GM12878 (cell line): ENCODE results near the gene TNFAIP8L2. TPM values are rescaled to one million over a fixed set of nuclear protein-coding genes. Genes with fewer than 3 reads are reported as not detected.
"Not testable (repeated sequence)": the region's sequence is repeated elsewhere in the genome, so short reads cannot be mapped to it uniquely, and the experiment has no call there.

Experiments used
- ATAC-seq: fragments of 200-7000 bp; cut with Tn5 transposase; 3 replicates; pipeline ENCODE4 v1.9.1; 2020; ENCODE audit warnings: mild to moderate bottlenecking, moderate library complexity
- BruUV-seq: library from RNA; stranded (reverse); fragments of 400-500 nt; replicated peaks from 2 replicates; lab custom pipeline; 2021; lab: Mats Ljungman, UMichigan
- CTCF ChIA-PET: fragments of 300-600 bp; sonication (Branson Sonifier 250); formaldehyde crosslinking; extraction: SDS; loops from one replicate; lab custom pipeline; 2021; ENCODE audit warnings: inconsistent platforms; lab: Yijun Ruan, JAX
- POLR2A ChIA-PET: fragments of 350-600 bp; formaldehyde crosslinking; extraction: SDS; loops from one replicate; lab custom pipeline; 2021; ENCODE audit warnings: inconsistent platforms; lab: Charles Lee
- RAD21 ChIA-PET: fragments of 300-600 bp; sonication (Branson Sonifier 250); formaldehyde crosslinking; loops from one replicate; lab custom pipeline; 2023; ENCODE audit warnings: antibody characterized with exemption; ENCODE audit not compliant: unreplicated experiment; lab: Charles Lee
- SMC1A ChIA-PET: fragments of 300-600 bp; sonication (Branson Sonifier 250); formaldehyde crosslinking; loops from one replicate; lab custom pipeline; 2023; ENCODE audit not compliant: unreplicated experiment, uncharacterized antibody; lab: Charles Lee
- DNase-seq: peaks from one replicate; pipeline ENCODE4 v3.0.0-alpha.2; 2011; ENCODE audit warnings: low read depth, low spot score
- FAIRE-seq: peaks from 3 replicates; lab custom pipeline; 2011; peaks lifted over from hg19 to GRCh38; lab: Jason Lieb, UNC
- H2AFZ ChIP-seq: 2 replicates; pipeline ENCODE4 v1.6.0; 2011; ENCODE audit warnings: low read depth, low read length, control low read depth; ENCODE audit not compliant: control insufficient read depth
- H3K27ac ChIP-seq: 2 replicates; pipeline ENCODE4 v1.5.1; 2011; ENCODE audit warnings: control low read depth; ENCODE audit not compliant: control insufficient read depth, insufficient read depth
- H3K27me3 ChIP-seq, 2 experiments: replicated peaks in 1 of 2; 2 replicates each; pipeline versions ENCODE4 v1.6.0 to v1.6.1; 2011; ENCODE audit warnings: low read length in 1 of 2; ENCODE audit not compliant: control insufficient read depth in 2 of 2, insufficient read depth in 2 of 2
- H3K36me3 ChIP-seq, 2 experiments: 2 replicates each; pipeline ENCODE4 v1.5.1; 2011; ENCODE audit warnings: low read length in 1 of 2; ENCODE audit not compliant: control insufficient read depth in 2 of 2, insufficient read depth in 2 of 2
- H3K4me1 ChIP-seq: 2 replicates; pipeline ENCODE4 v1.6.1; 2011; ENCODE audit warnings: mild to moderate bottlenecking, low read length, moderate library complexity, mixed read lengths; ENCODE audit not compliant: control insufficient read depth, insufficient read depth
- H3K4me2 ChIP-seq: 2 replicates; pipeline ENCODE4 v1.6.0; 2011; ENCODE audit warnings: control low read depth; ENCODE audit not compliant: control insufficient read depth, insufficient read depth
- H3K4me3 ChIP-seq: fragments of 200-600 bp; sonication (generic); 2 replicates; pipeline ENCODE4 v1.5.1; 2016
- H3K79me2 ChIP-seq: 2 replicates; pipeline ENCODE4 v1.6.0; 2011; ENCODE audit warnings: low read length; ENCODE audit not compliant: control insufficient read depth, insufficient read depth
- H3K9ac ChIP-seq: 2 replicates; pipeline ENCODE4 v1.8.0; 2011; ENCODE audit warnings: low read length, control low read depth, mixed read lengths; ENCODE audit not compliant: control insufficient read depth, insufficient read depth
- H3K9me3 ChIP-seq: replicated peaks from 3 replicates; pipeline ENCODE4 v1.5.1; 2011; ENCODE audit warnings: mild to moderate bottlenecking, low read length; ENCODE audit not compliant: control insufficient read depth, insufficient read depth
- H4K20me1 ChIP-seq: 2 replicates; pipeline ENCODE4 v1.6.0; 2011; ENCODE audit not compliant: control insufficient read depth, insufficient read depth
- HDGF ChIP-seq: fragments of 450-650 bp; IDR thresholded peaks from 2 replicates; pipeline ENCODE4 v1.6.1; 2016; ENCODE audit warnings: antibody characterized with exemption
- MXI1 ChIP-seq: fragments of 150-350 bp; IDR thresholded peaks from 2 replicates; pipeline ENCODE4 v1.6.1; 2011; ENCODE audit warnings: low read depth, mild to moderate bottlenecking, inconsistent platforms, low read length, improper control_type of control experiment
- PML ChIP-seq: IDR thresholded peaks from 2 replicates; pipeline ENCODE4 v1.6.1; 2012; ENCODE audit warnings: low read length, inconsistent platforms
- POLR2A ChIP-seq: IDR thresholded peaks from 2 replicates; pipeline ENCODE4 v1.6.1; 2011; ENCODE audit warnings: low read depth, mild to moderate bottlenecking, low read length
- WGBS: methylation state at CpG from one replicate; pipeline ENCODE4 v1.1.6; 2016; ENCODE audit warnings: low lambda C conversion rate; ENCODE audit not compliant: insufficient replicate concordance, insufficient coverage; ENCODE audit errors: missing lambda C conversion rate; 5-methylcytosine and 5-hydroxymethylcytosine counted together
- in situ Hi-C: fragments of 300-500 bp; cut with MboI; formaldehyde crosslinking; loops from 9 replicates; pipeline ENCODE4 v1.14.3; 2018; ENCODE audit warnings: mixed read lengths
- intact Hi-C: fragments of 100-400 bp; cut with micrococcal nuclease; formaldehyde crosslinking; loops from one replicate; pipeline ENCODE4 v1.14.2; 2022; ENCODE audit not compliant: unreplicated experiment
- polyA plus RNA-seq, 11 experiments: library from polyadenylated mRNA; depleted of rRNA in 4 of 11; unstranded in 6 of 11; stranded (reverse) in 5 of 11; fragments of >200 nt; fragmentation: Nextera tagmentation in 4 of 11; fragmentation: Illumina TruSeq in 1 of 11; extraction: Ambion mirVana in 4 of 11; extraction: Trizol in 1 of 11; gene quantifications; 1 replicate in 1 of 11; 2 replicates in 10 of 11; pipeline versions ENCODE4 v1.2.1 to v1.2.3, GENCODE V29; 2011 to 2016; ENCODE audit warnings: inconsistent platforms in 2 of 11, missing spikeins in 2 of 11, low read depth in 1 of 11
- total RNA-seq, 4 experiments: library from RNA; depleted of rRNA in 3 of 4; stranded (reverse); fragments of >200 nt in 3 of 4; fragmentation: Illumina TruSeq in 1 of 4; extraction: Trizol in 1 of 4; gene quantifications; 2 replicates each; pipeline versions ENCODE4 v1.2.1 to v1.2.3, GENCODE V29; 2013 to 2021
- TF ChIP-seq, protein P1 (sequence below): IDR thresholded peaks from 2 replicates; pipeline ENCODE4 v1.6.1; 2011; ENCODE audit warnings: low read depth, low read length, improper control_type of control experiment, borderline replicate concordance
- TF ChIP-seq, protein P2 (sequence below): IDR thresholded peaks from 2 replicates; pipeline ENCODE4 v1.6.1; 2012; ENCODE audit warnings: mild to moderate bottlenecking, low read depth, low read length

The TNFAIP8L2 gene
- total and polyA plus RNA-seq, 10 of the 15 experiments (the other 5 are each of a cell fraction or from before 2014, with no cell fraction given): 5.4 to 26.3 (median 14.2) TPM

DNA sequence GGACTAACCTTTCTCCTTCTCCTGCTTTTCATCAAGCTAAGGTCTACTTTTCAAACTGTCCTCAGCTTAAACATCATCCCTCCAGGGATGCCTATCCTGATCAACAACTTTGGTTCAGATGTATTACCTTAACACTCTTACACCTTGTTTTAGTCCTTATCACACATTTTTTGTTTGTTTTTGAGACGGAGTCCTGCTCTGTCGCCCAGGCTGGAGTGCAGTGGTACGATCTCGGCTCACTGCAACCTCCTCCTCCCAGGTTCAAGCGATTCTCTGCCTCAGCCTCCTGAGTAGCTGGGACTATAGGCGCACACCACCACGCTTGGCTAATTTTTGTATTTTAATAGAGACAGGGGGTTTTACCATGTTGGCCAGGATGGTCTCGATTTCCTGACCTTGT, 32.2 kb downstream of the TNFAIP8L2 start:
- peak overlapping the region; percentile 76 for H3K4me3 ChIP-seq
- peak overlapping the region; percentile 87 for H3K27ac ChIP-seq
- CTCF ChIA-PET: interaction anchor here (0.6 to 4.2 kb wide), 6 partner anchors 8 to 152 kb away, joined by 3 to 38 read pairs (median 4); partner anchors contain the start of genes PSMD4 and TMOD4

DNA sequence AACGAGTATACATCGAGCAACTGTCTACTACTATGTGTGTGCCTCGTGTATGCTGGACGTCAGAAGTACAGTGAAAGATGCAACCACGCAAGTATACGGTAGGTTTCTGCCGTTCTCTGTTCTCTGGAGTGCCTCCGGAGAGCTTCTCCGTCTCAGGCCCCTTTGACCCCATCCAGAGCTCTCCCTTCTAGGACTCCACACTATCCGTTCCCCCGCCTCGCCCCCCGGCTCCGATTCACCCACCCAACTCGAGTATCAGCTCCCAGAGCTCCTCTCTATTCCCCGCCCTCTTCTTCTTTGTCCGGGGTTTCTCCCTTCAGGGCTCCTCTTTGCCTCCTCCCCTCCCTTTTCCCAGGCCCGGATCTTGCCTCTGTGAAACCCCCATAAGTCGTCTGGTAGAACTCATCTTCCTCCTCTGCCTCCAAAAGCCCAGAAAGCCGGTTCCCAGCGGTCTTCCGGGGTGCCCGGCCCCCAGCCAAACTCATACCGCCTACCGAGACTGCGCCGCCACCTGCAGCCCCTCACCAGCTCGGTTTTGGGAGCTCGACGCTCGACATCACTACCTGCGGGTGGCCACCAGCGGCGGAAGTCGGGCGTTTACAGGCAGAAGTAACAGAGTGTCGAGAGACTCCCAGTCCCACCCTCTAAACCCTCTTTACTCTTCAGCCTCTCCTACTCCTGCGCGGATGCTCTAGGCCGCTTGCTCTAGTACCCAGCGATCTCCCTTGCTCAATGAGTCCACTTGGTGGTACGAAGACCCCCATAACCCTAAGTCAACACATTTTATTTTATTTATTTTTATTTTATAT, 33.4 kb downstream of the TNFAIP8L2 start, which contains the start of gene VPS72:
VPS72 (minus strand) TSS at position 561 of the 809 bp plus-strand sequence; CDS start at position 485, 76 bp downstream.
- in situ Hi-C loops: loop anchor here (5.0 kb wide), 1 partner anchor 152 kb away; no protein-coding TSS in a partner anchor
- peak within 1 kb of the TSS; percentile 86 for H3K9ac ChIP-seq
- peak within 1 kb of the TSS; percentile 91 for H3K4me2 ChIP-seq
- ChIA-PET RAD21 (interaction anchor here (0.9 to 2.7 kb wide), 12 partner anchors 11 to 209 kb away, joined by 3 to 20 read pairs (median 5); partner anchors contain the start of genes MINDY1, PI4KB, PSMB4 and PSMD4), SMC1A (interaction anchor here (0.6 to 3.2 kb wide), 8 partner anchors 24 to 92 kb away, joined by 3 to 12 read pairs (median 4); partner anchors contain the start of genes LYSMD1, SCNM1, TNFAIP8L2 and ZNF687), POLR2A (interaction anchor here (0.7 to 2.6 kb wide), 17 partner anchors 9 to 210 kb away, joined by 3 to 16 read pairs (median 3); partner anchors contain the start of genes LYSMD1, MLLT11, PI4KB and PIP5K1A), CTCF (interaction anchor here (0.6 to 4.2 kb wide), 12 partner anchors 15 to 649 kb away, joined by 3 to 38 read pairs (median 4); partner anchors contain the start of genes LYSMD1, PSMD4, SCNM1 and TNFAIP8L2)
- ATAC-seq (peak; percentile 92), FAIRE-seq (peak; percentile 38), DNase-seq (peak; percentile 72)
- H3K36me3 ChIP-seq: peaks cover 0 to 6% of the 10 kb centered on the region in 2 experiments; a peak in 2 of 4 replicates
- H3K4me1 ChIP-seq: peaks cover 4% of the 10 kb centered on the region; the same call in 1 of the 2 replicates
- intact Hi-C loops: loop anchor here (2.0 kb wide), 1 partner anchor 91 kb away; no protein-coding TSS in a partner anchor
- H3K79me2 ChIP-seq: peaks cover 24% of the 10 kb centered on the region
- under 1% methylated on average over 37 of the region's 42 CpGs for WGBS
- H3K27ac ChIP-seq: peak within 1 kb of the TSS; percentile 87
- no TSS peak for BruUV-seq
- no peaks in the 10 kb centered on the region for H3K27me3 ChIP-seq
- H3K9me3 ChIP-seq: no peaks in the 10 kb centered on the region
- no peaks in the 10 kb centered on the region for H4K20me1 ChIP-seq
- peak within 1 kb of the TSS; percentile 82 for H2AFZ ChIP-seq
- H3K4me3 ChIP-seq: peak within 1 kb of the TSS; percentile 76
- TF ChIP-seq POLR2A (peak; percentile 92), PML (peak; percentile 88), MXI1 (peak; percentile 76)
- TF ChIP-seq, protein P1, sequence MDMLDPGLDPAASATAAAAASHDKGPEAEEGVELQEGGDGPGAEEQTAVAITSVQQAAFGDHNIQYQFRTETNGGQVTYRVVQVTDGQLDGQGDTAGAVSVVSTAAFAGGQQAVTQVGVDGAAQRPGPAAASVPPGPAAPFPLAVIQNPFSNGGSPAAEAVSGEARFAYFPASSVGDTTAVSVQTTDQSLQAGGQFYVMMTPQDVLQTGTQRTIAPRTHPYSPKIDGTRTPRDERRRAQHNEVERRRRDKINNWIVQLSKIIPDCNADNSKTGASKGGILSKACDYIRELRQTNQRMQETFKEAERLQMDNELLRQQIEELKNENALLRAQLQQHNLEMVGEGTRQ: no peak
- TF ChIP-seq, protein P2, sequence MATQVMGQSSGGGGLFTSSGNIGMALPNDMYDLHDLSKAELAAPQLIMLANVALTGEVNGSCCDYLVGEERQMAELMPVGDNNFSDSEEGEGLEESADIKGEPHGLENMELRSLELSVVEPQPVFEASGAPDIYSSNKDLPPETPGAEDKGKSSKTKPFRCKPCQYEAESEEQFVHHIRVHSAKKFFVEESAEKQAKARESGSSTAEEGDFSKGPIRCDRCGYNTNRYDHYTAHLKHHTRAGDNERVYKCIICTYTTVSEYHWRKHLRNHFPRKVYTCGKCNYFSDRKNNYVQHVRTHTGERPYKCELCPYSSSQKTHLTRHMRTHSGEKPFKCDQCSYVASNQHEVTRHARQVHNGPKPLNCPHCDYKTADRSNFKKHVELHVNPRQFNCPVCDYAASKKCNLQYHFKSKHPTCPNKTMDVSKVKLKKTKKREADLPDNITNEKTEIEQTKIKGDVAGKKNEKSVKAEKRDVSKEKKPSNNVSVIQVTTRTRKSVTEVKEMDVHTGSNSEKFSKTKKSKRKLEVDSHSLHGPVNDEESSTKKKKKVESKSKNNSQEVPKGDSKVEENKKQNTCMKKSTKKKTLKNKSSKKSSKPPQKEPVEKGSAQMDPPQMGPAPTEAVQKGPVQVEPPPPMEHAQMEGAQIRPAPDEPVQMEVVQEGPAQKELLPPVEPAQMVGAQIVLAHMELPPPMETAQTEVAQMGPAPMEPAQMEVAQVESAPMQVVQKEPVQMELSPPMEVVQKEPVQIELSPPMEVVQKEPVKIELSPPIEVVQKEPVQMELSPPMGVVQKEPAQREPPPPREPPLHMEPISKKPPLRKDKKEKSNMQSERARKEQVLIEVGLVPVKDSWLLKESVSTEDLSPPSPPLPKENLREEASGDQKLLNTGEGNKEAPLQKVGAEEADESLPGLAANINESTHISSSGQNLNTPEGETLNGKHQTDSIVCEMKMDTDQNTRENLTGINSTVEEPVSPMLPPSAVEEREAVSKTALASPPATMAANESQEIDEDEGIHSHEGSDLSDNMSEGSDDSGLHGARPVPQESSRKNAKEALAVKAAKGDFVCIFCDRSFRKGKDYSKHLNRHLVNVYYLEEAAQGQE: no peak

More for the DNA sequence above, 32.2 kb downstream of the TNFAIP8L2 start:
- in situ Hi-C loops, H3K27me3 ChIP-seq, H3K36me3 ChIP-seq, DNase-seq, intact Hi-C loops, H2AFZ ChIP-seq, BruUV-seq, H3K9me3 ChIP-seq, H4K20me1 ChIP-seq, H3K4me1 ChIP-seq, FAIRE-seq: not testable (repeated sequence)
- H3K79me2 ChIP-seq: peaks cover 24% of the 10 kb centered on the region
- H3K4me2 ChIP-seq: peak overlapping the region; percentile 91
- ChIA-PET POLR2A (interaction anchor here (0.8 to 1.4 kb wide), 5 partner anchors 10 to 139 kb away, joined by 3 to 5 read pairs (median 4); partner anchors contain the start of gene PI4KB), RAD21 (interaction anchor here (2.1 to 2.7 kb wide), 2 partner anchors 31 to 138 kb away, joined by 6 to 20 read pairs; partner anchors contain the start of genes PI4KB and TNFAIP8L2), SMC1A (interaction anchor here (1.2 to 3.2 kb wide), 2 partner anchors 32 to 89 kb away, joined by 3 to 12 read pairs; partner anchors contain the start of gene TNFAIP8L2)
- peak; percentile 17 for ATAC-seq
- TF ChIP-seq HDGF (peak; percentile 49; the same call in 1 of the 2 replicates), MXI1 (0 out of 2 replicates have a peak, but pooled peaks have one; percentile 37)
- peak overlapping the region; percentile 86 for H3K9ac ChIP-seq
- WGBS: 51% methylated on average over 8 of the region's 8 CpGs
